GM12878 (cell line): Measurements from ENCODE around the gene SFI1. TPM values are rescaled to one million over a fixed set of nuclear protein-coding genes. Genes with fewer than 3 reads are reported as not detected.

ENCODE experiments used
- ATAC-seq: fragments of 200-7000 bp; cut with Tn5 transposase; 3 replicates; pipeline ENCODE4 v1.9.1; 2020; ENCODE audit warnings: mild to moderate bottlenecking, moderate library complexity
- BruUV-seq: library from RNA; stranded (reverse); fragments of 400-500 nt; replicated peaks from 2 replicates; lab custom pipeline; 2021; lab: Mats Ljungman, UMichigan
- CTCF ChIA-PET: fragments of 300-600 bp; sonication (Branson Sonifier 250); formaldehyde crosslinking; extraction: SDS; loops from one replicate; lab custom pipeline; 2021; ENCODE audit warnings: inconsistent platforms; lab: Yijun Ruan, JAX
- POLR2A ChIA-PET: fragments of 350-600 bp; formaldehyde crosslinking; extraction: SDS; loops from one replicate; lab custom pipeline; 2021; ENCODE audit warnings: inconsistent platforms; lab: Charles Lee
- RAD21 ChIA-PET: fragments of 300-600 bp; sonication (Branson Sonifier 250); formaldehyde crosslinking; loops from one replicate; lab custom pipeline; 2023; ENCODE audit warnings: antibody characterized with exemption; ENCODE audit not compliant: unreplicated experiment; lab: Charles Lee
- SMC1A ChIA-PET: fragments of 300-600 bp; sonication (Branson Sonifier 250); formaldehyde crosslinking; loops from one replicate; lab custom pipeline; 2023; ENCODE audit not compliant: unreplicated experiment, uncharacterized antibody; lab: Charles Lee
- DNase-seq: peaks from one replicate; pipeline ENCODE4 v3.0.0-alpha.2; 2011; ENCODE audit warnings: low read depth, low spot score
- FAIRE-seq: peaks from 3 replicates; lab custom pipeline; 2011; peaks lifted over from hg19 to GRCh38; lab: Jason Lieb, UNC
- H2AFZ ChIP-seq: 2 replicates; pipeline ENCODE4 v1.6.0; 2011; ENCODE audit warnings: low read depth, low read length, control low read depth; ENCODE audit not compliant: control insufficient read depth
- H3K27ac ChIP-seq: 2 replicates; pipeline ENCODE4 v1.5.1; 2011; ENCODE audit warnings: control low read depth; ENCODE audit not compliant: control insufficient read depth, insufficient read depth
- H3K27me3 ChIP-seq, 2 experiments: replicated peaks in 1 of 2; 2 replicates each; pipeline versions ENCODE4 v1.6.0 to v1.6.1; 2011; ENCODE audit warnings: low read length in 1 of 2; ENCODE audit not compliant: control insufficient read depth in 2 of 2, insufficient read depth in 2 of 2
- H3K36me3 ChIP-seq, 2 experiments: 2 replicates each; pipeline ENCODE4 v1.5.1; 2011; ENCODE audit warnings: low read length in 1 of 2; ENCODE audit not compliant: control insufficient read depth in 2 of 2, insufficient read depth in 2 of 2
- H3K4me1 ChIP-seq: 2 replicates; pipeline ENCODE4 v1.6.1; 2011; ENCODE audit warnings: mild to moderate bottlenecking, low read length, moderate library complexity, mixed read lengths; ENCODE audit not compliant: control insufficient read depth, insufficient read depth
- H3K4me2 ChIP-seq: 2 replicates; pipeline ENCODE4 v1.6.0; 2011; ENCODE audit warnings: control low read depth; ENCODE audit not compliant: control insufficient read depth, insufficient read depth
- H3K4me3 ChIP-seq: fragments of 200-600 bp; sonication (generic); 2 replicates; pipeline ENCODE4 v1.5.1; 2016
- H3K79me2 ChIP-seq: 2 replicates; pipeline ENCODE4 v1.6.0; 2011; ENCODE audit warnings: low read length; ENCODE audit not compliant: control insufficient read depth, insufficient read depth
- H3K9ac ChIP-seq: 2 replicates; pipeline ENCODE4 v1.8.0; 2011; ENCODE audit warnings: low read length, control low read depth, mixed read lengths; ENCODE audit not compliant: control insufficient read depth, insufficient read depth
- H3K9me3 ChIP-seq: replicated peaks from 3 replicates; pipeline ENCODE4 v1.5.1; 2011; ENCODE audit warnings: mild to moderate bottlenecking, low read length; ENCODE audit not compliant: control insufficient read depth, insufficient read depth
- H4K20me1 ChIP-seq: 2 replicates; pipeline ENCODE4 v1.6.0; 2011; ENCODE audit not compliant: control insufficient read depth, insufficient read depth
- KDM1A ChIP-seq: fragments of 200-600 bp; sonication (generic); IDR thresholded peaks from 2 replicates; pipeline ENCODE4 v1.6.1; 2016; ENCODE audit warnings: borderline replicate concordance
- ZNF207 ChIP-seq: fragments of 450-650 bp; IDR thresholded peaks from 2 replicates; pipeline ENCODE4 v1.6.1; 2014; ENCODE audit warnings: antibody characterized with exemption, mild to moderate bottlenecking, borderline replicate concordance
- ZNF384 ChIP-seq: IDR thresholded peaks from 2 replicates; pipeline ENCODE4 v1.6.1; 2012; ENCODE audit warnings: low read depth, mild to moderate bottlenecking, low read length, improper control_type of control experiment, borderline replicate concordance
- WGBS: methylation state at CpG from one replicate; pipeline ENCODE4 v1.1.6; 2016; ENCODE audit warnings: low lambda C conversion rate; ENCODE audit not compliant: insufficient replicate concordance, insufficient coverage; ENCODE audit errors: missing lambda C conversion rate; 5-methylcytosine and 5-hydroxymethylcytosine counted together
- in situ Hi-C: fragments of 300-500 bp; cut with MboI; formaldehyde crosslinking; loops from 9 replicates; pipeline ENCODE4 v1.14.3; 2018; ENCODE audit warnings: mixed read lengths
- intact Hi-C: fragments of 100-400 bp; cut with micrococcal nuclease; formaldehyde crosslinking; loops from one replicate; pipeline ENCODE4 v1.14.2; 2022; ENCODE audit not compliant: unreplicated experiment
- polyA plus RNA-seq, 11 experiments: library from polyadenylated mRNA; depleted of rRNA in 4 of 11; unstranded in 6 of 11; stranded (reverse) in 5 of 11; fragments of >200 nt; fragmentation: Nextera tagmentation in 4 of 11; fragmentation: Illumina TruSeq in 1 of 11; extraction: Ambion mirVana in 4 of 11; extraction: Trizol in 1 of 11; gene quantifications; 1 replicate in 1 of 11; 2 replicates in 10 of 11; pipeline versions ENCODE4 v1.2.1 to v1.2.3, GENCODE V29; 2011 to 2016; ENCODE audit warnings: inconsistent platforms in 2 of 11, missing spikeins in 2 of 11, low read depth in 1 of 11
- total RNA-seq, 4 experiments: library from RNA; depleted of rRNA in 3 of 4; stranded (reverse); fragments of >200 nt in 3 of 4; fragmentation: Illumina TruSeq in 1 of 4; extraction: Trizol in 1 of 4; gene quantifications; 2 replicates each; pipeline versions ENCODE4 v1.2.1 to v1.2.3, GENCODE V29; 2013 to 2021
- TF ChIP-seq, protein P1 (sequence below): fragments of 450-650 bp; IDR thresholded peaks from 2 replicates; pipeline ENCODE4 v1.6.1; 2017; ENCODE audit warnings: mild to moderate bottlenecking
- TF ChIP-seq, protein P2 (sequence below): IDR thresholded peaks from 2 replicates; pipeline ENCODE4 v1.6.1; 2011; ENCODE audit warnings: low read depth, low read length, improper control_type of control experiment, borderline replicate concordance

The SFI1 gene
- total and polyA plus RNA-seq, 10 of the 15 experiments (the other 5 are each of a cell fraction or from before 2014, with no cell fraction given): 6.3 to 70.1 (median 30.4) TPM

DNA sequence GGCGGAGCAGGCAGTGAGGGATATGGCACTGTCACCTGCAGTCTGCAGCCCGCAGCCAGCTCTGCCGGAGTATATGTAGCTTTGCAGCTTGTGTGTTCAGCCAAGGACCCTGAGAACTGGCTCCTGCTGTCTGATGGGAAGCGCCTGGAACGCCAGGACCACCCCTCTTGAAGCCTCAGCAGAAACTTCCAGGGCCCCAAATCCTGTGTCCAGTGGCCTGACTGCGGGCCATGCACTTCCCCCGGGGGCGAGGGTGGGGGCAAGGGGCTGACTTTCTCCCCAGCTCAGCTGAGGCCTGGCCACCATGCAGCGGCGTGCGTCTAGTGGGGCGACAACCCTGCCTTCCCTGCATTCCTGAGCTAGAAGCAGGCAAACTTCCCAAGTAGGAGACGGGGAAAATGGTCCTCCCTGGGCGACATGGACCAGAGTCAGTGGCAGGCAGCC, 133.4 kb downstream of the SFI1 start:
- Histone ChIP-seq H3K9me3 (no peaks in the 10 kb centered on the region), H3K79me2 (peaks cover 90% of the 10 kb centered on the region), H3K36me3 (peaks cover 9 to 37% of the 10 kb centered on the region in 2 experiments), H3K27me3 (no peaks in the 10 kb centered on the region), H3K4me2 (peak overlapping the region; percentile 98), H3K4me1 (peaks cover 30% of the 10 kb centered on the region), H4K20me1 (peaks cover 13% of the 10 kb centered on the region), H3K27ac (peak overlapping the region; percentile 83), H3K9ac (peak overlapping the region; percentile 80), H3K4me3 (peak overlapping the region; percentile 93), H2AFZ (no peak overlapping the region)
- no TSS peak for BruUV-seq
- ChIA-PET SMC1A (interaction anchor here (0.7 to 3.8 kb wide), 10 partner anchors 10 to 178 kb away, joined by 3 to 16 read pairs (median 3); partner anchors contain the start of genes EIF4ENIF1 and PISD), CTCF (interaction anchor here (1.1 to 5.7 kb wide), 7 partner anchors 9 to 283 kb away, joined by 3 to 65 read pairs (median 4); partner anchors contain the start of gene PATZ1), RAD21 (interaction anchor here (0.8 to 2.3 kb wide), 7 partner anchors 14 to 339 kb away, joined by 3 to 16 read pairs (median 5); partner anchors contain the start of gene PISD), POLR2A (interaction anchor here (0.8 to 1.3 kb wide), 4 partner anchors 32 to 139 kb away, joined by 3 to 4 read pairs (median 3); partner anchors contain the start of gene PISD)
- no peak for ATAC-seq
- FAIRE-seq: no peak
- TF ChIP-seq ZNF207: no peak
- TF ChIP-seq KDM1A: no peak
- TF ChIP-seq, protein P1, sequence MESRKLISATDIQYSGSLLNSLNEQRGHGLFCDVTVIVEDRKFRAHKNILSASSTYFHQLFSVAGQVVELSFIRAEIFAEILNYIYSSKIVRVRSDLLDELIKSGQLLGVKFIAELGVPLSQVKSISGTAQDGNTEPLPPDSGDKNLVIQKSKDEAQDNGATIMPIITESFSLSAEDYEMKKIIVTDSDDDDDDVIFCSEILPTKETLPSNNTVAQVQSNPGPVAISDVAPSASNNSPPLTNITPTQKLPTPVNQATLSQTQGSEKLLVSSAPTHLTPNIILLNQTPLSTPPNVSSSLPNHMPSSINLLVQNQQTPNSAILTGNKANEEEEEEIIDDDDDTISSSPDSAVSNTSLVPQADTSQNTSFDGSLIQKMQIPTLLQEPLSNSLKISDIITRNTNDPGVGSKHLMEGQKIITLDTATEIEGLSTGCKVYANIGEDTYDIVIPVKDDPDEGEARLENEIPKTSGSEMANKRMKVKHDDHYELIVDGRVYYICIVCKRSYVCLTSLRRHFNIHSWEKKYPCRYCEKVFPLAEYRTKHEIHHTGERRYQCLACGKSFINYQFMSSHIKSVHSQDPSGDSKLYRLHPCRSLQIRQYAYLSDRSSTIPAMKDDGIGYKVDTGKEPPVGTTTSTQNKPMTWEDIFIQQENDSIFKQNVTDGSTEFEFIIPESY: no peak
- TF ChIP-seq, protein P2, sequence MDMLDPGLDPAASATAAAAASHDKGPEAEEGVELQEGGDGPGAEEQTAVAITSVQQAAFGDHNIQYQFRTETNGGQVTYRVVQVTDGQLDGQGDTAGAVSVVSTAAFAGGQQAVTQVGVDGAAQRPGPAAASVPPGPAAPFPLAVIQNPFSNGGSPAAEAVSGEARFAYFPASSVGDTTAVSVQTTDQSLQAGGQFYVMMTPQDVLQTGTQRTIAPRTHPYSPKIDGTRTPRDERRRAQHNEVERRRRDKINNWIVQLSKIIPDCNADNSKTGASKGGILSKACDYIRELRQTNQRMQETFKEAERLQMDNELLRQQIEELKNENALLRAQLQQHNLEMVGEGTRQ: no peak
- no peak for TF ChIP-seq ZNF384
- in situ Hi-C loops: no loop called here
- intact Hi-C loops: loop anchor here (5.0 kb wide), 1 partner anchor 132 kb away; the partner anchor contains the start of gene SFI1
- no peak for DNase-seq
- WGBS: 56% methylated on average over 14 of the region's 14 CpGs
